CD4-positive, alpha-beta T cell treated with Interleukin-2 at 100 ng/mL for 4 hours (primary cell): ENCODE results near the gene NSG1.

Experiments used
- DNase-seq: peaks from one replicate; pipeline ENCODE4 v3.0.0-alpha.2; 2020; ENCODE audit warnings: low spot score

The NSG1 gene

GRCh38 chr4:4386736-4387392 lies at the start of gene NSG1:
NSG1 (plus strand) TSS chr4:4387102; CDS start chr4:4387630, 528 bp downstream.
- peak; percentile 36 for DNase-seq

- no peak for DNase-seq
Measured at GRCh38 chr4:4338210-4339001, 48.5 kb upstream of the NSG1 start.

GRCh38 chr4:4339504-4340085 lies 47.3 kb upstream of the NSG1 start:
- no peak for DNase-seq

GRCh38 chr4:4341861-4342650 lies 44.8 kb upstream of the NSG1 start:
- no peak for DNase-seq

- no peak for DNase-seq
Measured at GRCh38 chr4:4343038-4343437, 43.9 kb upstream of the NSG1 start.

- no peak for DNase-seq
Measured at GRCh38 chr4:4344915-4345527, 41.9 kb upstream of the NSG1 start.

GRCh38 chr4:4347585-4347984 lies 39.3 kb upstream of the NSG1 start:
- no peak for DNase-seq

GRCh38 chr4:4348585-4348984 lies 38.3 kb upstream of the NSG1 start:
- peak; percentile 42 for DNase-seq

- DNase-seq: no peak
Measured at GRCh38 chr4:4349867-4350266, 37.0 kb upstream of the NSG1 start.

GRCh38 chr4:4350909-4351308 lies 36.0 kb upstream of the NSG1 start:
- no peak for DNase-seq

GRCh38 chr4:4355302-4355701 lies 31.6 kb upstream of the NSG1 start:
- DNase-seq: no peak

GRCh38 chr4:4356106-4357041 lies 30.5 kb upstream of the NSG1 start:
- DNase-seq: no peak

GRCh38 chr4:4358093-4358854 lies 28.6 kb upstream of the NSG1 start:
- DNase-seq: no peak

- DNase-seq: no peak
Measured at GRCh38 chr4:4361883-4362282, 25.0 kb upstream of the NSG1 start.

- no peak for DNase-seq
Measured at GRCh38 chr4:4362991-4363697, 23.8 kb upstream of the NSG1 start.

- no peak for DNase-seq
Measured at GRCh38 chr4:4364061-4364460, 22.8 kb upstream of the NSG1 start.

- DNase-seq: no peak
Measured at GRCh38 chr4:4364486-4365208, 22.3 kb upstream of the NSG1 start.

- no peak for DNase-seq
Measured at GRCh38 chr4:4368809-4369580, 17.9 kb upstream of the NSG1 start.
